Sigmoid colon (tissue), 7 donors: ENCODE measurements around the gene ETV6. TPM values are rescaled to one million over a fixed set of nuclear protein-coding genes. Genes with fewer than 3 reads are reported as not detected.

ENCODE experiments used
- DNase-seq: peaks from one replicate; pipeline ENCODE4 v3.0.0-alpha.2; 2019
- H3K27ac ChIP-seq, 4 donors: fragments of 200-600 bp; sonication (generic); one replicate each; pipeline ENCODE4 v1.5.1; 2016 to 2019; ENCODE audit warnings: mild to moderate bottlenecking in 1 of 4
- H3K27me3 ChIP-seq, 3 donors: fragments of 200-600 bp; sonication (generic); one replicate each; pipeline ENCODE4 v1.5.1; 2019; ENCODE audit warnings: mild to moderate bottlenecking in 1 of 3
- H3K36me3 ChIP-seq, 4 donors: fragments of 200-600 bp; sonication (generic); one replicate each; pipeline ENCODE4 v1.5.1; 2016 to 2019
- H3K4me1 ChIP-seq, 4 donors: fragments of 200-600 bp; sonication (generic); one replicate each; pipeline ENCODE4 v1.5.1; 2017 to 2019
- H3K4me3 ChIP-seq, 4 donors: fragments of 200-600 bp; sonication (generic); one replicate each; pipeline ENCODE4 v1.5.1; 2017 to 2019; ENCODE audit warnings: mild to moderate bottlenecking in 2 of 4, moderate library complexity in 1 of 4
- H3K9me3 ChIP-seq, 4 donors: fragments of 200-600 bp in 3 of 4; sonication (generic) in 3 of 4; one replicate each; pipeline versions ENCODE4 v1.5.1 to v1.6.1; 2013 to 2019
- EP300 ChIP-seq, 4 donors: sonication (generic); formaldehyde crosslinking; IDR thresholded peaks; one replicate each; pipeline ENCODE4 v1.6.1; 2017; ENCODE audit warnings: antibody characterized with exemption in 4 of 4
- POLR2A ChIP-seq, 2 donors: fragments of 450-650 bp; IDR thresholded peaks; one replicate each; pipeline ENCODE4 v1.6.1; 2016; ENCODE audit warnings: antibody characterized with exemption in 2 of 2, mild to moderate bottlenecking in 2 of 2, moderate library complexity in 2 of 2
- POLR2AphosphoS5 ChIP-seq, 4 donors: sonication (generic); formaldehyde crosslinking; IDR thresholded peaks; one replicate each; pipeline ENCODE4 v1.6.1; 2017; ENCODE audit warnings: antibody characterized with exemption in 4 of 4
- WGBS, 2 donors: extraction: QIAGEN DNeasy Blood & Tissue Kit; methylation state at CpG; one replicate each; pipeline ENCODE4 v1.1.7; 2013; 5-methylcytosine and 5-hydroxymethylcytosine counted together
- intact Hi-C: fragments of 100-400 bp; cut with DNase I; formaldehyde crosslinking; loops from one replicate; pipeline ENCODE4 v1.15.1; 2023
- polyA plus RNA-seq, 3 donors: library from polyadenylated mRNA; stranded (reverse); fragments of 200-250 nt; gene quantifications; one replicate each; pipeline ENCODE4 v1.2.3, GENCODE V29; 2013
- total RNA-seq, 4 donors: library from RNA; depleted of rRNA; stranded (reverse); fragments of >200 nt; gene quantifications; one replicate each; pipeline ENCODE4 v1.1.0, GENCODE V29; 2016
- TF ChIP-seq, protein P1 (sequence below), 4 experiments: fragments of 450-650 bp in 3 of 4; fragments of 200-600 bp in 1 of 4; IDR thresholded peaks; one replicate each; pipeline ENCODE4 v1.5.1; 2016 to 2019; ENCODE audit warnings: antibody characterized with exemption in 4 of 4, mild to moderate bottlenecking in 3 of 4, moderate library complexity in 2 of 4
- donor health status: healthy with polysubstance abuse.
- donor health status: Bipolar disorder and iron deficiency.
- donor health status: healthy.

ETV6 gene
- total and polyA plus RNA-seq, 7 donors = 8.4 to 35.2 (median 16.3) TPM

DNA sequence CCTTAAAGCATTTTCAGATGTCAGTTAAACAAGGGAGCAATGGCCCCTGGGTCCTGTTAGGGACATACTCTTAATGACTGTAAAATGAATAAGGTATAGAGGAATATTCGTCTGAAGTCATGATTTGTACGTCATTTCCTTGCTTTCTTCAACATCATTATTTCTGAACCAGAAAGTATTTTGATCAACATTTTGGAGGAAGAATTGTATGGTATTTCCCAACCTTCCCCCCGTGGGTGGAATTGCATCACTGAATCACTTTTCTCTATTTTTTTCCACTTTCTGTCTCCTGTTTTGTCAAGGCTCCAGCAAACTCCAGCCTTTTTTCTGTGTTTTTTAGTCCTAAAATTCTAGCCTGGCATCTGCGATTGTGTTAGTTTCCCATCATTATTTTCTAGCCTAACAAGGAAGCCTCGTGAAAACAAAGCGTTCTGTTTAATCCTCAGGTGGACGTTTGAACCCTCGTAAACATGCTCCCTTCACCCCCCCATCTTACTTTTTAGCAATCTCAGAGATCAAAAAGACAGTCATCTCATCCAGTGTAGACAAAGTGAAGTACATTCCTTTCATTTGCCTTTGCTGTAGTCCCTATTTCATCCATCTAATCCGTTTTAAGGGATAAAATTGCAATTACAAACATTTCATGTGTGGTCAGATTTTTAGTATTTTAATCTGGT lies 62.3 kb downstream of the ETV6 start:
- H3K27me3 ChIP-seq = no peaks in the 10 kb centered on the region
- DNase-seq = no peak
- no peak overlapping the region for H3K4me3 ChIP-seq
- intact Hi-C loops = no loop called here
- H3K4me1 ChIP-seq = peaks cover 0 to 79% (median 63%) of the 10 kb centered on the region in 4 donors
- 64 to 77% methylated on average over 9 of the region's 9 CpGs for WGBS, 2 donors
- peak overlapping the region; percentile 9 to 90 (median 63) for H3K27ac ChIP-seq
- no peaks in the 10 kb centered on the region for H3K9me3 ChIP-seq
- TF ChIP-seq POLR2AphosphoS5 (IDR thresholded peaks at IDR 0.05) (peak; percentile 17 to 42 (median 21)), EP300 (IDR thresholded peaks at IDR 0.05) (no peak)
- H3K36me3 ChIP-seq = no peaks in the 10 kb centered on the region

DNA sequence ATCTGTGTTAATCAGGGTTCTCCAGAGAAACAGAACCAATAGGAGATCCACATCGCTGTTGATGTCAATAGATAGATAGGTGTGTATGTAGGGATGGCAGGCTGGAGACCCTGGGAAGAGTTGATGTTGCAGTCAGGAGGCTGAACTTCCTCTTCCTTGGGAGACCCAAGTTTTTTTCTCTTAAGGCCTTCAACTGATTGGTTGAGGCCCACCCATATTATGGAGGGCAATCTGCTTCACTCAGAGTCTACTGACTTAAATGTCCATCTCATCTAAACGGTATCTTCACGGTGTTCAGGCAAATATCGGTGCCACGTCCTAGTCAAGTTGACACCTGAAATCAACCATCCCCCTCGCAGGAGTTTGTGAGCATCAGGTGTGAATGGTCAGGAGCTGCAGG lies 63.0 kb downstream of the ETV6 start:
- Histone ChIP-seq H3K4me1 (peaks cover 0 to 79% (median 63%) of the 10 kb centered on the region in 4 donors), H3K27ac (peak overlapping the region in 3 of 4 donors; percentile 19 to 90 (median 87))
- intact Hi-C loops = no loop called here

DNA sequence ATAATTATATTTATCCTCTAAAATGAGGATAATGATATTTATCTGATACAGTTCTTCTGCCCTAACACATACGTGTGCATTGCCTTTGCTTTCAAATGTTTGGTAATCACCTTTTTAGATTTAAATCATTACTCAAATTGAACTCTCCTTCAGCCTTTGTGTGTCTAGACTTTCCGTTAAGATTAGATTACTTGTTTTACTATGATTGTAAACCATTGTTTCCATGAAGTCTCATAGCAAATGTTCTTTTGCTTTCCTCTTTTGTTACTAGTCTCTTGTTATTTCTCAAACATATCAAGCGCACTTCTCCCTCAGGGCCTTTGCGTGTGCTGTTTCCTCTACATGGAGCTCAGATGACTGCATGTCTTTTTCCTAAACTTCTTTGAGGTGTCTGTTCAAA lies 63.7 kb downstream of the ETV6 start:
- H3K27ac ChIP-seq = peak overlapping the region in 2 of 4 donors; percentile 50 to 90
- peaks cover 0 to 79% (median 63%) of the 10 kb centered on the region in 4 donors for H3K4me1 ChIP-seq
- no peaks in the 10 kb centered on the region for H3K27me3 ChIP-seq
- H3K36me3 ChIP-seq = no peaks in the 10 kb centered on the region
- intact Hi-C loops = no loop called here
- no peak for DNase-seq
- H3K9me3 ChIP-seq = no peaks in the 10 kb centered on the region
- H3K4me3 ChIP-seq = no peak overlapping the region
- TF ChIP-seq, protein P1, sequence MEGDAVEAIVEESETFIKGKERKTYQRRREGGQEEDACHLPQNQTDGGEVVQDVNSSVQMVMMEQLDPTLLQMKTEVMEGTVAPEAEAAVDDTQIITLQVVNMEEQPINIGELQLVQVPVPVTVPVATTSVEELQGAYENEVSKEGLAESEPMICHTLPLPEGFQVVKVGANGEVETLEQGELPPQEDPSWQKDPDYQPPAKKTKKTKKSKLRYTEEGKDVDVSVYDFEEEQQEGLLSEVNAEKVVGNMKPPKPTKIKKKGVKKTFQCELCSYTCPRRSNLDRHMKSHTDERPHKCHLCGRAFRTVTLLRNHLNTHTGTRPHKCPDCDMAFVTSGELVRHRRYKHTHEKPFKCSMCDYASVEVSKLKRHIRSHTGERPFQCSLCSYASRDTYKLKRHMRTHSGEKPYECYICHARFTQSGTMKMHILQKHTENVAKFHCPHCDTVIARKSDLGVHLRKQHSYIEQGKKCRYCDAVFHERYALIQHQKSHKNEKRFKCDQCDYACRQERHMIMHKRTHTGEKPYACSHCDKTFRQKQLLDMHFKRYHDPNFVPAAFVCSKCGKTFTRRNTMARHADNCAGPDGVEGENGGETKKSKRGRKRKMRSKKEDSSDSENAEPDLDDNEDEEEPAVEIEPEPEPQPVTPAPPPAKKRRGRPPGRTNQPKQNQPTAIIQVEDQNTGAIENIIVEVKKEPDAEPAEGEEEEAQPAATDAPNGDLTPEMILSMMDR (IDR thresholded peaks at IDR 0.05) = no peak
- no peak for TF ChIP-seq EP300 (IDR thresholded peaks at IDR 0.05)
- TF ChIP-seq POLR2AphosphoS5 (IDR thresholded peaks at IDR 0.05) = no peak
- no peak for TF ChIP-seq POLR2A (IDR thresholded peaks at IDR 0.05)
- 75 to 76% methylated on average over 4 of the region's 4 CpGs for WGBS, 2 donors

More for the DNA sequence above, 63.0 kb downstream of the ETV6 start:
- Histone ChIP-seq H3K27me3 (no peaks in the 10 kb centered on the region), H3K36me3 (no peaks in the 10 kb centered on the region), H3K9me3 (no peaks in the 10 kb centered on the region), H3K4me3 (no peak overlapping the region)
- DNase-seq = no peak
- TF ChIP-seq, protein P1 (IDR thresholded peaks at IDR 0.05) = no peak
- no peak for TF ChIP-seq EP300 (IDR thresholded peaks at IDR 0.05)
- 96 to 98% methylated on average over 6 of the region's 6 CpGs for WGBS, 2 donors

DNA sequence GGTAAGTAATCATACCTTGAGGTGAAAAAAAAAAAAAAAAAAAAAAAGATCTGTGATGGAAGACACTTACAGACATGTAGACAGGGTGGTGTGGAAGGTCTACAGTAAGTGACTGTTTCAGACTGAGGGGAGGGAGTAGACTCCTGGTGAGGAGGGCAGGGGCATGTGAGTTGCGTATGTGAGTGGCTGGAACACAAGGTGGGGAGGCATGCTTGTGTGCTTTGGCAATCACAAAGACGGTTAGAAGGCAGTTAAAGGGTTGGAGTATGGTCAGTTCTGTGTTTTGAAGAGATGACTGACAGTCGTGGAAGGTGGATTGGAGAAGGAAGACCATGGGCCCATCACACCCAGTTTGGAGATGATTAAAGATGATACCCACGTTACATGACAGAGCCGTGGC lies 65.2 kb downstream of the ETV6 start:
- Histone ChIP-seq H3K27ac (peak overlapping the region in 2 of 4 donors; percentile 10 to 79), H3K27me3 (no peaks in the 10 kb centered on the region), H3K9me3 (no peaks in the 10 kb centered on the region), H3K36me3 (no peaks in the 10 kb centered on the region), H3K4me3 (no peak overlapping the region), H3K4me1 (peaks cover 0 to 79% (median 69%) of the 10 kb centered on the region in 4 donors)
- intact Hi-C loops = no loop called here
- no peak for DNase-seq
- WGBS, 2 donors = 90 to 95% methylated on average over 5 of the region's 5 CpGs
- TF ChIP-seq, protein P1 (IDR thresholded peaks at IDR 0.05) = no peak
- TF ChIP-seq POLR2A (IDR thresholded peaks at IDR 0.05) (no peak), POLR2AphosphoS5 (IDR thresholded peaks at IDR 0.05) (no peak), EP300 (IDR thresholded peaks at IDR 0.05) (no peak)

DNA sequence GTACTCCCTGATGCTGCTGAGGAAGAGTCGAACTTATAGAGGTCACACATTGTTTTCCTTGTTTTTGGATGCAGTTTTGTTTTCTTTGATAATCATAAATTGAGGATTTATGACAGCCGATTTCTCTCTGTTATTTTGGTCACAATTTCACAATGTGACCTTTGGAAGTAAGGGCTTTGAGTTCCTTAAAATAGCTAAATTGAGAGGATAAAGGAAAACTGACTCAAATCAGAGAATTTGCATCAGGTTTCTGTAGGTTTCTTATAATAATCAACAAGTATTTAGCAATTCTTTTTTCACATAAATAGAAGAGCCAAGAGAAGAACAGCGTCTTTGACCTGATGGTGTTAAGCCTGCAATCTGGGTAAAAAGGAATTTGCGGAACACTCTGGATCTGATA lies 66.1 kb downstream of the ETV6 start:
- TF ChIP-seq, protein P1 (IDR thresholded peaks at IDR 0.05) = no peak
- no peak for TF ChIP-seq EP300 (IDR thresholded peaks at IDR 0.05)
- no peak for TF ChIP-seq POLR2AphosphoS5 (IDR thresholded peaks at IDR 0.05)
- no peak for TF ChIP-seq POLR2A (IDR thresholded peaks at IDR 0.05)
- intact Hi-C loops = no loop called here
- Histone ChIP-seq H3K36me3 (no peaks in the 10 kb centered on the region), H3K9me3 (no peaks in the 10 kb centered on the region), H3K27ac (peak overlapping the region in 2 of 4 donors; percentile 21 to 79), H3K4me3 (no peak overlapping the region), H3K4me1 (peaks cover 0 to 79% (median 67%) of the 10 kb centered on the region in 4 donors), H3K27me3 (no peaks in the 10 kb centered on the region)
- no peak for DNase-seq
- WGBS, 2 donors = 74 to 87% methylated on average over 4 of the region's 4 CpGs
